Mucosa of gallbladder (tissue), 1 donor: ENCODE results near the gene RASAL3. TPM values are rescaled to one million over a fixed set of nuclear protein-coding genes. Genes with fewer than 3 reads are reported as not detected.
"Not testable (repeated sequence)": the region's sequence is repeated elsewhere in the genome, so short reads cannot be mapped to it uniquely, and the experiment has no call there.

Source experiments
- DNase-seq: peaks from one replicate; pipeline ENCODE4 v3.0.0-alpha.2; 2020; ENCODE audit warnings: low spot score
- total RNA-seq: library from RNA; stranded (reverse); gene quantifications from one replicate; pipeline ENCODE4 v1.2.1, GENCODE V29; 2021
- donor health status: DM: no; HTN: no; CAD: no.

The RASAL3 gene
- total RNA-seq, 1 donor from 2014 or later = 9.7 TPM

- DNase-seq = not testable (repeated sequence)
Observed at GRCh38 chr19:15473821-15474220, 9.5 kb upstream of the RASAL3 start.

DNA sequence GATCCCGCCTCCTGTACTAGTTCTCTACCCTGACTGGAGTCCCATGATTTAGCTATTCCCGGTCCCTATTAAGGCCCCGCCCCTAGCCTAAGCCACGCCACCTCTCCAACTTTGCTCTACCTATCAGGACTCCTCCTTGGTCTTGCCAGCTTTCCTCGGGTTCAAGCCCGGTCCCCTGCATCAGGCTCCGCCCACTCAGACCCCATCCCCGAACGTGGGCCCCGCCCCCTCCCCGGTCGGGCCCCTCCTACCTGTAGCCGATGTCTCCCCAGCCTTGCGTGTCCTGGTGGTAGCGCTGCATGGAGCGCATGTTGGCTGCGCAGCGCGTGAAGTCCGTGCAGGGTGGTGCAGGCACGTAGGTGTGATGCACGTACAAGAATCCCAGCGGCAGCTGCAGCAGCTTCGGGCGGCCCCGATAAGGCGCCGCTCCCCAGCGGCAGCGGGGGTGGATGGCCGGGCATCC, 7.3 kb upstream of the RASAL3 start:
- DNase-seq = no peak

DNA sequence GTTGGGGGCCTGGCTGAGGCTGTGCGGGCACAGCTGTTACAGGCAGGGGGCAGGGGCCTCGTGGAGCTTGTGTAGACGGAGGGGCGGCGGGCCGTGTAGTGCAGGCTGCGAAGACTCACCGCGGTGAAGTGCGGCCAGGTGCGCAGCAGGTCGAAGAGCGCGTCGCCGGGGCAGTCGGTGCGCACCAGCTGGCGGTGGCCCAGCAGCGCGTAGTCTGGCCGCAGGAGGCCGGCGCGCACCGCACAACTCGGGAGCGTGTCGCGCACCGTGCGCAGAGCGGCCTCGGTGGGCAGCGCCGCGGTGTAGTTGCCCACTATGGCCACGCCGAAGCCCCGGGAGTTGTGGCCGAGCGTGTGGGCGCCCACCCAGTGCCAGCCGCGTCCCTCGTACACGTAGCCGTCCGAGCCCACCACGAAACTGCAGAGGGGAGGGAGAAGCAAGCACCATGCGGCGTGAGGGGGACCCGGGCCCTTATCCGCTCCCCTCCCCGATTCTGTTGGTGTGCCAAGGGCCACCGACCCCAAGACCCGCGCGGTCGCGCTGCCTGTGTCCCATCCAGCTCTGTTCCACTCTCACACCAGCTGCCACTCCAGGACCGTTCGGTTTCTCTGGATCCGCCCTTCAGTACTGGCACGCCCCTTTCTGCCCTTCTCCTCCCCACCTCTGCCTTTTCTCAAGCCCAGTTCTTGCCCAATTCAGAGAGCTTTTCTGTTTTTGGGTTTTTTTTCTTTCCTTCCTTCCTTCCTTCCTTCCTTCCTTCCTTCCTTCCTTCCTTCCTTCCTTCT, 5.4 kb upstream of the RASAL3 start:
- DNase-seq = no peak

GRCh38 chr19:15468675-15469512, 4.5 kb upstream of the RASAL3 start:
- DNase-seq = no peak

- DNase-seq = no peak
Observed at GRCh38 chr19:15467734-15468214, 3.4 kb upstream of the RASAL3 start.

DNA sequence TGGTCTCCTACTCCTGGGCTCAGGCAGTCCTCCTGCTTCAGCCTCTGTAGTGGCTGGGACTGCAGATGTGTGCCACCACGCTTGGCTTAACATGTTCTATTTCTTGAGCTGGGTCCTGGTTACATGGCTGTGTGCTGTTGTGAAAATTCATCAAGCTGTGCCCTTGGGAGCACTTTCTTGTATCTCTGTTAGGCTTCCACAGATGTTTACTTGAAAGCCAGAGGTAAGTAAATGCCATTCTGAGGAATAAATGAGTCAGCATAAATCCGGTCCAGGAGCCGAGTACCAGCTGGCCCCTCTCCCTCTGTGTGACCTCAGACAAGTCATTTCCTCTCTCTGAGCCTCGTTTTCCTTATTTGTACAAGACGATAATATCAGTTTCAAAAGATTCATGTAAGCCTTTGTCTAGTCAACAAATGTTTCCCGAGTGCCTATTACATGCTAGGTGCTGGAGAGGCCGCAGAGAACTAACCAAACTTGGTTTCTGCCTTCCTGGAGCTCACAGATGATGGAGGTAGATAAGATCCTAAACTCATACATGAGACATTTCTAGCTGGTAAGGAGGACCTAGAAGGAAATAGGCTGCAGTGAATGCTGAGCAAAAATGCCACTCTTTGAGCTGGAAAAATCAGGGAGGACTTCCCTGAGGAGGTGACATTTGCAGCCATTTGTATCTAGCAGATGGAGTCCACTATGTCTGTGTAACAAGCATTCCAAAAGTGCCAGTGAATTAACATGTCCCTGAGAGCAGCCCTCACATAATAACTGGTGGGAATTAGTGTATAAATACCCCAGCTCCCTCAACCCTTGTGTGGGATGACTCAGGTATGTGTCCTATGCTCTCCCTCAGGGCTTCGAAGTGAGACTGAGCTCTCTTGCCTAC, 2.7 kb upstream of the RASAL3 start:
- DNase-seq = no peak

GRCh38 chr19:15463861-15464371, 428 bp downstream of the RASAL3 start:
- no peak for DNase-seq

- no peak for DNase-seq
Observed at GRCh38 chr19:15461694-15462093, 2.6 kb downstream of the RASAL3 start.

DNA sequence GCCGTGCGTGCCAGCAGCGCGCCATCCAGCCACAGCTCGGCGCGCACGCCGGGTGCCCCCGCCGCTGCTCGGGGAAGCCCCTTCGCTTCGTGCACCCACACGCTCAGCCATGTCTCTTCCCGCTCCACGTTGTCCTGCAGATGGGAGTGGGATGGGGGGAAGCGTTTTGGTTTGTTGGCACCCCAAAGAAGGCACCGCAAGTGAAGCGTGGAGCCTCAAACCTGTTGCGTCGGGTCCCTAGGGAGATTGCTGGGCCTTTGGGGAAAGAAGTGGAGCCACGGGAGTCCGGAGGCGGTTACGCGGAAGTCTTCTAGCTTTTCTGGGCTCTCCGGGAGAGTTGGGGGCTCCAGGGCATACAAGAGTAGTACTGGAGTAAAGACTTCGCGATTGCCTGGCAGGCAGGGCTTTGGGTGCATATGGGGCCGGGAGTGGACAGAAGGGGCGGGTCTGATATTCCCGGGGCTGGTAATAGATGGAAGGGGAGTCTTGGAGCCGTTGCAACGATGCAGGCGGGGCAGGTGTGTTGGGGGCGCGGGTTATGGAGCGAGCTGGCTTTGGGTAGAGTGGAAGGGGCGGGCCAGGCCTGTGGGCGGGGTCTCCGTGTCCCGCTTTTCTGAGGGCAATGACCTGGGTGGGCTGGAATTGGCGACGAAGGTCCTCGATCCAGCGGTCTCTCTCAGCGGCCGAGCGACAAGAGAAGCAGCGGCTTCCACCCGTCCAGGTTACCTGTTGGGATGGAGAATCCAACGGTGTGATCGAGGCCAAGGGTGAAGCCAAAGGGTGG, 6.5 kb downstream of the RASAL3 start:
- DNase-seq = no peak

- peak; percentile 34 for DNase-seq
Observed at GRCh38 chr19:15456871-15457700, 7.3 kb downstream of the RASAL3 start.

- no peak for DNase-seq
Observed at GRCh38 chr19:15456441-15456840, 7.9 kb downstream of the RASAL3 start.

GRCh38 chr19:15455996-15456395, 8.3 kb downstream of the RASAL3 start:
- DNase-seq = no peak

DNA sequence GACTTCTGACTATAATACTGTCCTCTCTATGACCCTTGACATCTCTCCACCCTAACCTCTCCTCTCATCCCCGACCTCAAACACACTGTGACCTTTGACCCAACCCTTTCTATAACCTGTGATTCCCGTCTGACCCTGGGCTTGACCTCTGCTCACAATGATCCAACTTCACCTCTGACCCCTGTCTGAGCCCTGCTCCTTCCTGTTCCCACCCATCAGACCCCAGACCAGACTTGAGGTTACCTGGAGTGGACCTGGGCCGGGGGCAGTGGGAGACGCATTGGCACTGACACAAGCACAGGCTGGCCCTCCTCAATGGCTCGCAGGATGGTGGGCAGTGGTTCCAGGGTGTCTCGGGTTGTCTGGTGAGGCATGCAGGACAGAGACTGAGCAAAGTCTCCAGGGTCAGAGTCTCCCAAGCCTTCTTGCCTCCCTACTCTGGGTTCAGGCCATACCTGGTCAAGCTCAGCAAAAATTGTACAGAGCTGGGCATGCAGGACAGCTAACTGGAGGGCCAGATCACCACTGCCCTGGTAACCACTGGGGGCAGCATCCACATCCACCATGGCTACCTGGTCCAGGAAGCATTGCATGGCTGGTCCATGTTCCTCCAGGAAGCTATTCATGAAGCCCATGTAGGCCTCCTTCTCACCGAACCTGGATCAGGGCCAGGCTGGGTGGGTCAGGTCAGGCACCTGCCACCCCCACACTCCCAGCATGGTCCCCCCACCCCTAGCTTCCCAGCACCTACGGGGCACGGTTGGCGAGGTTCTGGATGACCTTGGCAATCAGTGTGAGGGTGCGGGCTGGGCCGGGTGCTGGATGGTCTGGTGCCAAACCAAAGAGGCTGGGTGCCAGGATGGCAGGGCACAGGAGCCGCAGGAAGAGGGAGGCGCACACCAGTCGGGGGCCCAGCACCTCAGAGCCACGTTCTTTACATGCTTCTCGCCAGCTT, 10.2 kb downstream of the RASAL3 start:
- no peak for DNase-seq

- no peak for DNase-seq
Observed at GRCh38 chr19:15453091-15453578, 11.2 kb downstream of the RASAL3 start.

DNA sequence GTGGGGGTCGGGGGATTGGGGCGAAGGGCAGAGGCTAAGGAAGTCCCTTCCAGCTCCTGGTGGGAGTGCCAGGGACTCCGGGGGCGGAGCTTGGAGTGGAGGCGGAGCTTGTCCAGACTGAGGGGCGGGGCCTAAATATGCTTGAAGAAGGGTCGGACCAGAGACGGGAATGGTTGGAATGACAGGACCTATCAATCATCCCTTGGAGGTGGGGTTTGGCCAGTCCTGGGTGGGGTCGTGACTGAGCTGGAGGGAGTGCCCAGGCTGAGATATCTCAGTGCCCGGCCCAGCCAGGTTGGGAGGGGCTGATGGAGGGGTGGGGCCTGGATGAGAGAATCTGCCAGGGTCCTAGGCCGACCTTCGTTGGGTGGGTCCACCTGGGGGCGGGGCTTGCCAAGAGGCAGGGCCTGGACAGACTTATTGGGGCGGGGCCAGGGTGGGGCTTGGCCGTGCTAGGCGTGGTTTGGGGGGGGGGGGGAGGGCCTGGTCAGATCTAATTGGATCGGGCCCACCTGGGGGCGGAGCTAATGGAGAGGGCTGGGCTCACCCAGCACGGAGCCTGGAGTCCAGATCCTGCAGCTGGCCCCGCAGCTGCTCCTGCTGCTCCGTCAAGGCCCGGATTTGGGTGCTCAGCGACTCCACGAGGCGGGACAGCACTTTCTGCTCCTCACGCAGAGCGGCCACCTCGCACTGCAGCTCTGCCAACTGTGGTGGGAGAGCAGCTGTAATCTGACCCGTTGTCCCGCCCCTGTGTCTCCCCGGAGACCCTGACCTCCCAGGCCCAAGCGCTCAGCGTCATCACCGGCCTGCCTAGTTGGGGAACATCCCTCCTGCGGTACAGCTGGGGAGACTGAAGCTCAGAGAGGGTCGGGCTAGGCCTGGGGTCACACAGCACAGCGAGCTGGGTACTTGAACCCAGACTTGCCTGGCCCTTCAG, 12.0 kb downstream of the RASAL3 start:
- DNase-seq = peak; percentile 87

GRCh38 chr19:15450528-15450890, 13.8 kb downstream of the RASAL3 start:
- DNase-seq = no peak
